Naive thymus-derived CD4-positive, alpha-beta T cell (primary cell): ENCODE measurements around the gene COX19. TPM values are rescaled to one million over a fixed set of nuclear protein-coding genes. Genes with fewer than 3 reads are reported as not detected.

ENCODE experiments used
- ATAC-seq: fragments of 150-1000 bp; cut with Tn5 transposase; 2 replicates; pipeline ENCODE4 v1.10.0; 2021; ENCODE audit warnings: mild to moderate bottlenecking, moderate library complexity
- CTCF ChIA-PET: fragments of 350-600 bp; sonication (Branson Sonifier 250); formaldehyde crosslinking; loops from one replicate; lab custom pipeline; 2021; ENCODE audit warnings: antibody characterized with exemption; lab: Charles Lee
- POLR2A ChIA-PET: fragments of 350-600 bp; sonication (Branson Sonifier 250); formaldehyde crosslinking; loops from one replicate; lab custom pipeline; 2021; ENCODE audit warnings: antibody characterized with exemption, inconsistent platforms; lab: Charles Lee
- DNase-seq, 9 donors: peaks; one replicate each; pipeline versions ENCODE4 v3.0.0 to v3.0.0-alpha.2; 2020 to 2022; ENCODE audit warnings: mixed read lengths in 1 of 9
- H3K27ac ChIP-seq: one replicate; pipeline ENCODE4 v1.7.0; 2013; ENCODE audit warnings: mild to moderate bottlenecking, low read depth, low read length, moderate library complexity
- H3K27me3 ChIP-seq, 2 donors: one replicate each; pipeline ENCODE4 v1.7.0; 2013; ENCODE audit warnings: low read length in 2 of 2, mild to moderate bottlenecking in 2 of 2, moderate library complexity in 2 of 2; ENCODE audit not compliant: control insufficient read depth in 2 of 2, insufficient read depth in 2 of 2
- H3K36me3 ChIP-seq, 3 experiments: 1 replicate in 2 of 3; 2 replicates in 1 of 3; pipeline ENCODE4 v1.7.0; 2013; ENCODE audit warnings: low read length in 3 of 3, mild to moderate bottlenecking in 3 of 3, moderate library complexity in 1 of 3; ENCODE audit not compliant: insufficient read depth in 3 of 3, control insufficient read depth in 2 of 3
- H3K4me1 ChIP-seq, 2 donors: one replicate each; pipeline ENCODE4 v1.7.0; 2013; ENCODE audit warnings: low read length in 2 of 2, mild to moderate bottlenecking in 2 of 2, moderate library complexity in 1 of 2; ENCODE audit not compliant: control insufficient read depth in 2 of 2, insufficient read depth in 2 of 2
- H3K4me3 ChIP-seq: 2 replicates; pipeline ENCODE4 v1.7.0; 2013; ENCODE audit warnings: mild to moderate bottlenecking, low read length
- H3K9me3 ChIP-seq, 3 experiments: 1 replicate in 2 of 3; 2 replicates in 1 of 3; pipeline ENCODE4 v1.7.0; 2013; ENCODE audit warnings: low read length in 3 of 3; ENCODE audit not compliant: control insufficient read depth in 2 of 3
- H3K27ac Mint-ChIP-seq, 9 donors: one replicate each; pipeline ENCODE4 v1.8.0; 2020 to 2022; ENCODE audit warnings: mixed read lengths in 9 of 9, mild to moderate bottlenecking in 8 of 9, moderate library complexity in 5 of 9, inconsistent platforms in 2 of 9
- H3K27me3 Mint-ChIP-seq, 5 donors: one replicate each; pipeline ENCODE4 v1.8.0; 2021 to 2022; ENCODE audit warnings: mixed read lengths in 5 of 5, mild to moderate bottlenecking in 1 of 5
- H3K36me3 Mint-ChIP-seq, 5 donors: one replicate each; pipeline ENCODE4 v1.8.0; 2020 to 2022; ENCODE audit warnings: mixed read lengths in 5 of 5, mild to moderate bottlenecking in 3 of 5, inconsistent platforms in 1 of 5
- H3K4me1 Mint-ChIP-seq, 7 donors: one replicate each; pipeline ENCODE4 v1.8.0; 2020 to 2022; ENCODE audit warnings: mixed read lengths in 7 of 7, mild to moderate bottlenecking in 3 of 7, inconsistent platforms in 1 of 7
- H3K4me3 Mint-ChIP-seq, 10 donors: one replicate each; pipeline ENCODE4 v1.8.0; 2020 to 2022; ENCODE audit warnings: mild to moderate bottlenecking in 10 of 10, mixed read lengths in 10 of 10, moderate library complexity in 6 of 10, inconsistent platforms in 2 of 10
- H3K9me3 Mint-ChIP-seq, 11 donors: one replicate each; pipeline ENCODE4 v1.8.0; 2020 to 2022; ENCODE audit warnings: mixed read lengths in 11 of 11, mild to moderate bottlenecking in 4 of 11, inconsistent platforms in 1 of 11, moderate library complexity in 1 of 11
- intact Hi-C, 2 donors: fragments of 100-400 bp; cut with micrococcal nuclease; formaldehyde crosslinking; loops; one replicate each; pipeline ENCODE4 v1.15.1; 2023
- polyA plus RNA-seq, 2 donors: library from polyadenylated mRNA; unstranded; fragments of 300-500 nt; fragmentation: Illumina TruSeq; gene quantifications; one replicate each; pipeline ENCODE4 v1.2.3, GENCODE V29; 2021
- total RNA-seq, 6 experiments: library from RNA in 5 of 6; stranded (reverse) in 5 of 6; gene quantifications; 1 replicate in 5 of 6; 2 replicates in 1 of 6; pipeline ENCODE4 v1.2.3 and lab custom pipeline; 2021 to 2026

COX19 gene
- total and polyA plus RNA-seq, 7 experiments from 2014 or later, result 18.3 to 48.2 (median 45.1) TPM

DNA sequence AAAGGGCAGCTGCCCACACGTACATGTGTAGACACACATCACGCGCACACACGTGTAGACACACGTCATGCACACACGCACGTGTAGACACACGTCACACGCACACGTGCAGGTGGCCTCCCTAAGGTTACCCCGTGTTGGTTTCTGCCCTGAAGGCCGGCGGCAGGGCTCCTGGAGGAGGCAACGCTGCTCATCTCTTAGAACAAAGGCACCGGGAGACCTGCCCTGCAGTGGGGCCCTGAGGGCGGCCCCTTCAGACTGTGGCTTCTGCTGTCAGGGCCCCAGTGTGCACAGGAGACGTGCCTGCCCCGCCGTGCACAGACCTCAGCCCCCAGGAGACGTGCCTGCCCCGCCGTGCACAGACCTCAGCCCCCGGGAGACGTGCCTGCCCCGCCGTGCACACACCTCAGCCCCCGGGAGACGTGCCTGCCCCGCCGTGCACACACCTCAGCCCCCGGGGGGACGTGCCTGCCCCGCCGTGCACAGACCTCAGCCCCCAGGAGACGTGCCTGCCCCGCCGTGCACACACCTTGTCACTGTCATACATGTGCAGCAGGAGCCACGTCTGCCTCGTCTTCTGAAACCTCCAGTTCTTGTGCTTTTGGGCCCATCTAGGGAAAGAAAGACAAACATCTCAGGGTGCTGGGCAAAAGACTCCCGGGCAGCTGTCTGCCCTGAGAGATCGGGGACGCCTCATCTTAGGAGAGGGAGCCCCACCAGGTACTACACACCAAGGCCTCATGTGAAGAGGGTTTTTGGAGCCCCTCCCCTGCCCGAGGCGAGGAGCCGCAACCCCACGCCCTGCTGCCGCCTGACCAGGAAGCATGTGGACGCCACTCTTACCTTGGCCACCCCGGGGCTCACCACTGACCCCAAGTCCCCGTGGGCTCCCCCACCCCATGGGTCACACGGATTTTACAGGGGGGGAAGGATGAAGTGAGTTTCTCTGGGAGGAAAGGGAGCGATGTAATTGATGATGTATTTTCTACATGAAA, 24.9 kb upstream of the COX19 start:
- Histone ChIP-seq H3K4me3 (no peak overlapping the region), H3K27ac (no peak overlapping the region), H3K36me3 (peaks cover 0 to 34% (median 0%) of the 10 kb centered on the region in 3 experiments), H3K4me1 (no peaks in the 10 kb centered on the region), H3K9me3 (no peaks in the 10 kb centered on the region), H3K27me3 (no peaks in the 10 kb centered on the region)
- ATAC-seq (peak; percentile 24), DNase-seq (no peak)
- Mint-ChIP-seq H3K4me1 (peaks cover 0 to 4% (median 0%) of the 10 kb centered on the region in 7 donors), H3K36me3 (peaks cover 0 to 3% (median 0%) of the 10 kb centered on the region in 5 donors), H3K27ac (no peak overlapping the region), H3K27me3 (no peaks in the 10 kb centered on the region), H3K9me3 (no peaks in the 10 kb centered on the region), H3K4me3 (no peak overlapping the region)
- ChIA-PET CTCF (interaction anchor here (2.4 kb wide), 1 partner anchor 65 kb away, joined by 11 read pairs; no protein-coding TSS in a partner anchor), POLR2A (no interaction called here)
- intact Hi-C loops, result no loop called here

DNA sequence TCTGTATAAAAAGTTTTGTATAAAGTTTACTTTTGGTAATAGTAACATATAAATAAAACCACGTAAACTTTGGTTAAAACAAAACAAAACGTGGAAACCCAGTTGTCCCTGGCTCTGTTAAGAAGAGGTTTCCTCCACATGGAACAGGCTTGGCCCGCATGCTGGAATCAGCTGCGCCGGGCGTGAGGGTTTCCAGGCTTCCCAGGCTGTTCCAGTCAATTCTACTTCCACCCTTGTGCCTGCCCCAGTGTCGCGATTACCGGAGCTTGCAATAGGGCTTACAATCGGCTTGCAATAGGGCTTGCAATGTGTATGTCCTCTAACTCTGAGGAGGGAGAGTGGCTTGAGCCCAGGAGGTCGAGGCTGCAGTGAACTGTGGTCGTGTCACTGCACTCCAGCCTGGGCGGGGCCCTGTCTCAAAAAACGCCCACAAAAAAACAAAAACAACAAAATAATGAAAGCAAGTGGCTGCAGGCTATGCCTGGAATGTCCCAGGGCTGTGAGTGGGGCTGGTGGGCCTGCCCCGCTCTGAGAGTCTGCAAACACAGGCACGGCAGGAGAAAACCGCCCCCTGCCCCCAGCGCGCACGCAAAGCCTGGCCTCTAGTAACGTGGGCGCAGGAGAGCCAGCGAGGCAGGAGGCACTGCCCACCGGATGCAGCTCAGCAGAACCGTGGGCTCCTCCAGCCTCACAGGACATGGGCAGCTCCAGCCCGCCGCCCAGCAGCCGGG, 24.0 kb upstream of the COX19 start:
- Mint-ChIP-seq H3K36me3 (peaks cover 0 to 3% (median 0%) of the 10 kb centered on the region in 5 donors), H3K27ac (no peak overlapping the region), H3K27me3 (no peaks in the 10 kb centered on the region), H3K4me1 (peaks cover 0 to 4% (median 0%) of the 10 kb centered on the region in 7 donors), H3K4me3 (no peak overlapping the region), H3K9me3 (no peaks in the 10 kb centered on the region)
- no peaks in the 10 kb centered on the region for H3K9me3 ChIP-seq
- peaks cover 0 to 34% (median 0%) of the 10 kb centered on the region in 3 experiments for H3K36me3 ChIP-seq
- CTCF ChIA-PET, result interaction anchor here (2.4 kb wide), 1 partner anchor 66 kb away, joined by 11 read pairs; no protein-coding TSS in a partner anchor
- no peaks in the 10 kb centered on the region for H3K27me3 ChIP-seq
- H3K27ac ChIP-seq, result no peak overlapping the region
- no peak for DNase-seq
- no peak for ATAC-seq
- H3K4me3 ChIP-seq, result no peak overlapping the region
- POLR2A ChIA-PET, result no interaction called here
- H3K4me1 ChIP-seq, result no peaks in the 10 kb centered on the region
- intact Hi-C loops, result no loop called here

DNA sequence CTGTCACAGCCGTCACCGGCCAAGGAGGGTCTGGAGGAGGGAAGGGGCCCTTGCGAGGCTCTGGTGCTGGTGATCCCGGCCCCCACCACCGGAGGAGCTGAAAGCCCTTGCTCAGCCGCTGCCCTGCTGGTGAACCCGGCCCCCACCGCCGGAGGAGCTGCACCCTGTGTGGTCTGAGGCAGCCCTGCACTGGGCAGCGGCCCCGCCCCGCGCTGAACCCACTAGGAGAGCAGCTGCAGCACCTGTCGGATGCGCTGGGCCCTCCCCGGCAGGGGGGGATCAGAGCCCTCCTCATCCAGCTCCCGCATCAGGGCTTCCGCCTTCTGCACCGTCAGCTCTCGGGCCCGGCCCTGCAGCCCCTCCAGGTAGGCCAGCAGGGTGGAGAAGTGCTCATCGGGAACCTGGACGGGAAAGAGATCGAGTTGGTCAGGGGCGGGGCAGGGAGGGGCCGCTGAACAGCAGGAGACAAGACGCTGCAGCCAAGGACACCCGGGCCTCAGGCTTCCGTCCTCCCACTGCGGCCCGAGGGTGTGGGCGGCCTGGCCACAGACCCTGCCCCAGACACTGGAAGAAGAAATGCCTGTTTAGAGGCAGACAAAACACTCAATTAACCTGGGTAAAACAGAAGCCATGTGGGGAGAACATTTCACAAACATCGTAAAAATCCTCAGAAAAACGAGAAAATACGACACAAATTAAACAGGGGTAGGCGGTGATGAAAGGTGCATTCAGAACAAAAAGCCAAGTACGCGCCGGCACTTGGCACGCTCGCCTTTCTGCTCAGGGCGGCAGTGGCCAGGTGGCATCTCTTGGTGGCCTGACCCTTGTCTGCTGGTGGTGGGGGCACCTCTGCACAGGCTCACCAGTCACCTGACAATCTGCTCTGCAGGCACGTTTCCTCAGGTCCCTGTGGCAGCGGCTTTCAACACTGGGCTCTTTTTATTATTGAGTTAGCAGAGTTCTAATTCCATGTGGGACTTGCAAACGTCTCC, 22.4 kb upstream of the COX19 start:
- Histone ChIP-seq H3K36me3 (peaks cover 0 to 34% (median 0%) of the 10 kb centered on the region in 3 experiments), H3K4me3 (no peak overlapping the region), H3K27me3 (no peaks in the 10 kb centered on the region), H3K4me1 (peaks cover 4 to 5% of the 10 kb centered on the region in 2 donors), H3K9me3 (no peaks in the 10 kb centered on the region), H3K27ac (no peak overlapping the region)
- Mint-ChIP-seq H3K27ac (no peak overlapping the region), H3K27me3 (no peaks in the 10 kb centered on the region), H3K9me3 (no peaks in the 10 kb centered on the region), H3K4me1 (peaks cover 3 to 6% (median 4%) of the 10 kb centered on the region in 7 donors), H3K36me3 (peaks cover 0 to 3% (median 0%) of the 10 kb centered on the region in 5 donors), H3K4me3 (no peak overlapping the region)
- POLR2A ChIA-PET, result no interaction called here
- CTCF ChIA-PET, result interaction anchor here (2.4 to 7.5 kb wide), 2 partner anchors 67 to 68 kb away, joined by 11 to 170 read pairs; no protein-coding TSS in a partner anchor
- ATAC-seq (no peak), DNase-seq (no peak)
- intact Hi-C loops, result no loop called here

DNA sequence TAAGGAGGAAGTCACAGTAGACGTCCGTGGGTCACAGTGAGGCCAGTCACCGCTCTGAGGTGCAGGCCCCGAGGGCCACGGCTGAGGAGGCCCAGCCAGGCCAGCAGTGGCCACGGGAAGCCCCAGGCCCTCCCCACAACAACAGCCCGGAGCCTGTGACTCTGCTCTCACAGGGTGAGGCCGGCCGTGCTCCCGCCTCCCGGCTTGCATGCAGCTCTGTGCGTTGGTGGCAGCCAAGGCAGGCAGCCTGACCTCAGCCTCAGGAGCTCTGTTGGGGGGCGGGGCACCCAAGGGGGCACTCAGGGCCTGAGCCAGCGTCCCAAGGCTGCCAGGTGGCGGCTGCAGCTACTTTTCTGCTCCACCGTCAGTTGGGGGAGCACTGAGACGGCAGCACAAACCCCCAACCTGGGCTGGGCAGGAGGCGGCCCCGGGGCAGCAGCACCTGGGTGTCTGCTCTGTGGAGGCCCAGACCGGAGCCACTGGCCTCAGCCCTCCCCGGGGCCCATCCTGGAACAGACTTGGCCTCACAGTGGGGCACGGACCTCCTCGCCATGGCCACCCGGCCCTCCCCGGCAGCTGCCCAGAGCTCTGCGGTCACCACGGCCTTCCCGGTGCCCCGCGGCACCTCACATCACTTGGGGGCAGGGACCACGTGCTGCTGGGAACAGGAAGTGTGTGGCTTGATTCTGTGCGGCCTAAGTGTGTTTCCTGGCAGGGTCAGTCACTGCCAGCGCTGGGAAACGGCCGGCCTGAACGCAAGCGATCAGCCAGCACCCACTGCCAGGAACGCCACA, 20.9 kb upstream of the COX19 start:
- intact Hi-C loops, result no loop called here
- H3K27ac ChIP-seq, result no peak overlapping the region
- ChIA-PET POLR2A (interaction anchor here (1.2 kb wide), 1 partner anchor 70 kb away, joined by 5 read pairs; no protein-coding TSS in a partner anchor), CTCF (interaction anchor here (1.0 to 7.5 kb wide), 5 partner anchors 21 to 72 kb away, joined by 4 to 170 read pairs (median 8); partner anchors contain the start of gene COX19)
- peaks cover 0 to 34% (median 0%) of the 10 kb centered on the region in 3 experiments for H3K36me3 ChIP-seq
- Mint-ChIP-seq H3K27me3 (no peaks in the 10 kb centered on the region), H3K4me1 (peaks cover 3 to 6% (median 4%) of the 10 kb centered on the region in 7 donors), H3K27ac (no peak overlapping the region), H3K36me3 (peaks cover 0 to 3% (median 0%) of the 10 kb centered on the region in 5 donors), H3K9me3 (no peaks in the 10 kb centered on the region), H3K4me3 (no peak overlapping the region)
- H3K4me3 ChIP-seq, result no peak overlapping the region
- ATAC-seq (no peak), DNase-seq (no peak)
- peaks cover 4 to 5% of the 10 kb centered on the region in 2 donors for H3K4me1 ChIP-seq
- no peaks in the 10 kb centered on the region for H3K27me3 ChIP-seq
- no peaks in the 10 kb centered on the region for H3K9me3 ChIP-seq

DNA sequence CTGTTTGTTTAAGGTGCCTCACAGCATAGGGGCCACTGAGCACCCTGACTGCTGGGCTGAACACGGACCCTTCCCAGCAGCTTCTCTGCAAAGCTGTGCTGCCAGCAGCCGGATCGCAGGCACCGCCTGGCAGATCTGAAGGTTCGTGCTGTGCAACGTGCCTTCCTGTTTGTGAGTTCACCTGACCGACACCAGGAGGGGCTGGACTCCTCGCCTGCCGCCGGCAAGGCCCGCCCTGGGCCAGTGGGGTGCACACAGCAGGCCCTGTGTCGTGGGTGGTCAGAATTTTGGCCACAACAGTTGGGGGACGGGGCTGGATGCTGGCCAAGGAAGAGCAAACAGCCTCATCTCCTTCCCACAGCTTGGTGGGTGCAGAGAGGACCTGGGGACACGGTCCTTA, 20.2 kb upstream of the COX19 start:
- peaks cover 2 to 6% (median 4%) of the 10 kb centered on the region in 7 donors for H3K4me1 Mint-ChIP-seq
- Histone ChIP-seq H3K4me1 (peaks cover 4 to 5% of the 10 kb centered on the region in 2 donors), H3K36me3 (peaks cover 0 to 34% (median 0%) of the 10 kb centered on the region in 3 experiments), H3K27ac (no peak overlapping the region), H3K4me3 (no peak overlapping the region), H3K27me3 (no peaks in the 10 kb centered on the region), H3K9me3 (no peaks in the 10 kb centered on the region)
- H3K27me3 Mint-ChIP-seq, result no peaks in the 10 kb centered on the region
- no peaks in the 10 kb centered on the region for H3K9me3 Mint-ChIP-seq
- H3K36me3 Mint-ChIP-seq, result peaks cover 0 to 1% (median 0%) of the 10 kb centered on the region in 5 donors
- no peak overlapping the region for H3K4me3 Mint-ChIP-seq
- ATAC-seq, result no peak
- intact Hi-C loops, result no loop called here
- H3K27ac Mint-ChIP-seq, result no peak overlapping the region
- CTCF ChIA-PET, result interaction anchor here (1.0 to 7.5 kb wide), 6 partner anchors 21 to 86 kb away, joined by 3 to 170 read pairs (median 6); partner anchors contain the start of gene COX19
- POLR2A ChIA-PET, result interaction anchor here (1.2 kb wide), 1 partner anchor 70 kb away, joined by 5 read pairs; no protein-coding TSS in a partner anchor
- DNase-seq, result no peak
